GM18520 (cell line): ENCODE measurements around the gene EGFL6.
"Not testable (repeated sequence)": the region's sequence is repeated elsewhere in the genome, so short reads cannot be mapped to it uniquely, and the experiment has no call there.

Experiments
- ATAC-seq: cut with Tn5 transposase; IDR thresholded peaks from one replicate; pipeline ENCODE4 v1.9.1; 2021; ENCODE audit not compliant: unreplicated experiment

EGFL6 gene

DNA sequence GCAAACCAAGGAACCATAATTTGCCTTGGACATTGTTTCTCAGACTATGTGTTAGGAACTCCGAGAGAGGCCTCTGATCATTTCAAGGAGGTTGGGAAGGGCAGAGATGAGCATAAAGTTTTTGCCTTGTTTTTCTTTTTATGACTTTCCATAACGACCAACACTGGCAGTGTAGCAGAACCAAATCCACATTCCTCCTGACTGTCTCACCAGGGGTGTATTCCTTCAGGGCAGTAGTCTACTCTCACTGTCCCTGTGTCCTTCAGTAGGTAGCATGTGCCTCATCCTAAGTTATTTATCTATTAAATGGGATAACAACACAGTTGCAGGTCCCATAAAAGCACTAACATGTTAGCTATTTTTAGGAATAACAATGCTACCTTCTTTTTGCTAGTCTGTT, 20.8 kb downstream of the EGFL6 start:
- no peak for ATAC-seq

DNA sequence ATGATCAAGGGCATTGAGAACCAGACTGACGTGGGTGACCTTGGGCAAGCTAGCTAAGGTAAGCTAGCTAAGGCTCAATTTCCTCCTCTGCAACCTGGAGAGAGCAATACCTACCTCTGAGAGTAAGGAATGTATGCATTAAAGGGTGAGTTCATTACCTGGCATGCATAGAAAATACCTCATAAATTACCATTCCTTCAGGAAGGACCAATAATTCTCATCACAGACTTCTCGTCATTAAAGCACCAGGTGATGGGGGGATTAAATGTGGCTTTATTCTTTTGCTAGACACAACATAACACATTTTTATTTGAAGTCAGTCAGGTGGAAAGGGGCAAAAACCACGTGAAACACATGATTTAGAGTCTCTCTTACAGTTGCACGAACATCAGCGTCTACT, 21.5 kb downstream of the EGFL6 start:
- ATAC-seq, result no peak

DNA sequence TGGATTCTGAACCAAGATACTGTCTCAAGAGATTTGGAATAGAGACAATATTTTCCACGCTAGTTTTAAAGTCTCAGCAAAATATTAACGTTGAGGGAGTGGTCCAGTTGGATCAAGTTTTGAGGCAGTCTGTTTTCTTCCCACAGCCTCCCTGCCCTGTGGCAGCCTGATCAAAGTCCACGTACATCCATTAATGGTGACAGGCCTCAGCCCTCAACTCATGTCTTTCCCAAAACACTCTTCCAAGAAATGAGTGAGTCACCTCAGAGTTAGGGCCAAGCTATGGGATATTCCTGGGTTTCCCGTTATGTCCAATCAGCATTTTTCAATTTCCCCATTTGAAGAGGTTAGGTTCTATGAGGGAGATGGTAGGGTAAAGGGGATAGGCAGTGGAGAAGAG, 28.5 kb downstream of the EGFL6 start:
- no peak for ATAC-seq

DNA sequence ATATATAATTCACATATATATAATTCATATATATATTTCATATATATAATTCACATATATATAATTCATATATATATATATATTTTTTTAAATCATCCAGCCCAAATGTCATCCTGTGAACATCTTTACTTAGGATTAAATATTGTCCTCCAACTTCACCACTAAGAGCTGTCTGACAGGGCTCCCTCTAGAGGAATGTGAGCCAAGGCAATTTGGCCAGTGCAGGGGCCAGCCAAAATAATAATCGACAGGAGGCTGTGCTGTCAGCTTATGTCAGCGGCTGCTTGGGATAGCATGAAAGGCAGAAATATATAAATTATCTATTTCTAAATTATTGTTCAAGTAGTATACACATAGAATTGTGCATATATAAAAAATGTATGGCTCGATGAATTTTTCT, 29.5 kb downstream of the EGFL6 start:
- no peak for ATAC-seq

DNA sequence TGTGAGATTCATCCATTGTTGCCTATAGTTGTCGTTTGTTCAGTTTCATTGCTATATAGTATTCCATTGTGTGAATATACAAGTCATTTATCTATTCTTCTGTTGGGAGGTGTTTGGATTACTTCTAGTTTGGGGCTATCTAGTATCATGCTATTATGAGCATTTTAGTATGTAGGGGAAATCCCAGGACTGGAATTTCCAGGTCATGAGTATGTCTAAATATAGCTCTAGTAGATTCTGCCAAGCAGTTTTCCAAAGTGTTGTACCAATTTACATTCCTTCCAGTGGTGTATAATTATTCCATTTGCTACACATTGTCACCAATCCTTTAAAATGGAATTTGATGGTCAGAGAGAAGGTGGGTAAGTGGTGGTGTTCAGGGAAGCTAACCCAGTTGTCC, 30.1 kb downstream of the EGFL6 start:
- ATAC-seq, result no peak

DNA sequence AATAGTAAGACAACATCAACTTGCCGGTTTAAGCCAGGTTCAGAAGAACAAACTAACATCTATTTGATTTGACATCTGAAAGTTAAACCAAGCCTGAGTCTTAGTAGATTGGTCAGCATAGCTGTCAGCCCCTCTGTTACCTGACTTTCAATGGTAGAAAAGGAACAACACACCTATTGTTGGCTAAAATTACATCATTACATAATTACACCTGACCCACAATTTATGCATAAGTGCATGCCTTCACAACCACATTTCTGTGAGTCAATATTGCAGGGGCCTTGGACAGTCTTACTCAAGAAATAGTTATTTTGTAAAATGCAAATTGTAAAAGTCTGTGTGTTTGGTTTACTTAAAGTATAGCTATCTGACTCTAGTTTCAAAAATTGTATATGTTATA, 36.2 kb downstream of the EGFL6 start:
- ATAC-seq, result no peak

DNA sequence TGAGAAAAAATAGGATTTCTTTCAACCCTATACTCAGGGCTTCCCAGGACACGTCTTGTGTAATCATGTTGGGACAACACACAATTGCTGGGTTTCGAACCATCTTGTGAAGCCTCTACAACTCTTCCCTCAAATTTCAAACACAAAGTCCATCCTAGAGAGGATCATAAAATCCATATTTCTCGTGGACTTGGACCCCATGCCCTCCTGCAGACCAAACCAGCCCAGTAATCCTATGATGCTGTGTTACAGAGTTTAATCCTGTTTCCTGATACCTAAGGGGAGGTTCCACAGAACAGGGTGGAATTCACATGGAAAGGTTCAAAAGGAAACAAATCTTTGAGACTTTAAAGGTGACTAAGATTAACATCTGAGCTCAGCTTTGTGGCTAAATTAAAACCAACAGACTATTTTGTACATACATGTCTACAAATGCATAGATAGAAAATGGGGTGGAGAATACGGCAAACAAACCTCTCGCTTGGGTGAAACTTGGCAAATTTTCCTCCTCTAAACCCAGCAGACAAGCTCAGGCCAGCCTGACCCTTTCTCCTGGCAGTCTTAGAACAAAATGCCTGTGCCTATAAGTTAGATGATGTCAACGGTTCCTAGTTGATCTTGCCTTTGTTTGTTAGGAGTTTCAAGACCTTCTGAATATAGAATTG, 38.1 kb downstream of the EGFL6 start:
- no peak for ATAC-seq

DNA sequence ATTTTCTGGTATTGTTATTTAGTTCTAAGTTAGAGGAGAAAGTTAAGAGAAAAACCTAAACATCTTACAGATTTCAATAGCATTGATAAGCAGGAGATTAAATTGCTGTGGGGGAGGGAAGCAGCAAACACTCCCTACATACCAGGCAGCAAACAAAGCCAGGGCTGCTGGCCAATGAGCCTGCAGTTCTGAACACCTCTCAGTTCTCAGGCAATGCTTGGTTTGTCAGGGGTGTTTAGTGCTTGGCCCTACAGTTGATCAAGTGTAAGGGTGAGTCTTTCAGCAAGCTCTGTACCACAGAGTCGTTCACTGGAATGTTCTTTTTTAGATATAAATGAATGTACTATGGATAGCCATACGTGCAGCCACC, 38.6 kb downstream of the EGFL6 start:
- ATAC-seq, result no peak

DNA sequence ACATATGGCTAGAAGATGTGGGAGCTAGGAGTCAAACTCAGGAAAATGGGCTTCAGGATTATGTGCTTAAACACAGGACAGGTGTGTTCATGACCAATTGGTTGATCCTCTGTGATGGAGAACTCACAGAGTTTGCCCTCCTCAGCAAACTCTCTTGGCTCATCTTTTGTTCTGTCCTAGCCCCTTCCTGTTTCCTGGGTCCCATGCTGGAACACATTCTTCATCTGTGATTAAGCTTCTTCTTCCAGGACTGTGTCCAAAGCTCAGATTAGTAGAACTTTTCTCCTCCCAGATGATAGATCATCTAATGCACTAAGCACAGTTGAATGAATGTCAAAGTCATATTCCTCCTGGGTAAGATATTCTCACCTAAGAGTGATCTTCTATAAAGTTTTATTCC, 44.8 kb downstream of the EGFL6 start:
- ATAC-seq, result no peak

DNA sequence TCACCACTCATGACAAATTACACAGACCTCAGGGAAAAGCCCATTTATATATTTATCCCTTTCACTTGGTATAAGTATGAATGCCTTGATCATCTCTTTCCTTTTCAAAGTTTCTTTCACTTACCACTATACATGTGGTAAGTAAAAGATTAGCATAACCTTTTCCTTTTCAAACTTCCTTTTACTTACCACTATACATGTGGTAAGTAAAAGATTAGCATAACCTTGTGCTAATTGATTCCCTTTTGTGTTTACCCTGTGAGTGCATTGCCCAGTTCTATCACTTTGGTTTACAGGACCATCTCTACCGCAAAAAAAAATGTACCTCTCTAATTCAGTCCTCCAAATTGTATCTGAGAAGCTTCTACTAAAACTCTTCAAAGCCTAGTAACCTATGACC, 50.8 kb downstream of the EGFL6 start:
- ATAC-seq, result peak; percentile 67

DNA sequence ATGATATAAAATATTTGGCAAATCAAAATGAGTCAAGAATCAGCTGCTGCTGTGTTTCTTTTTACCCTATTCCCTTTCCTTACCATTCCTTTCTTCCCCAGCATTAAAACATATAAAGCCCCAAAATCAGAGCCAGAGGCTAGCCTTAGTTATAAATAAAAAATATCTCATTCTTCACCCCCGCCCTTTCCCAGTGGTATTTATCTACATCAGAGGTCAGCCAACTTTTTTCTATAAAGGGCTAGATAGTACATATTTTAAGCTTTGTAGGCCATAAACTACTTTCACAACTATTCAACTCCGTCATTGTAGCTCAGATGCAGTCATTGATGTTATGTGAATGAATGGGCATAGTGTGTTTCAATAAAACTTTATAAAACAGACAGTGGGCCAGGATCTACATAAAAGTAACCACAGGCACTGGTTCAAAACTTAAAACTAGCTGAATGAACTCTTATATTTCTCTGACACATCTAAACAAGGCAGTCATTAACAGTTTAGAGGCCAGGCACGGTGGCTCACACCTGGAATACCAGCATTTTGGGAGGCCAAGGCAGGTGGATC, 53.1 kb downstream of the EGFL6 start:
- no peak for ATAC-seq

DNA sequence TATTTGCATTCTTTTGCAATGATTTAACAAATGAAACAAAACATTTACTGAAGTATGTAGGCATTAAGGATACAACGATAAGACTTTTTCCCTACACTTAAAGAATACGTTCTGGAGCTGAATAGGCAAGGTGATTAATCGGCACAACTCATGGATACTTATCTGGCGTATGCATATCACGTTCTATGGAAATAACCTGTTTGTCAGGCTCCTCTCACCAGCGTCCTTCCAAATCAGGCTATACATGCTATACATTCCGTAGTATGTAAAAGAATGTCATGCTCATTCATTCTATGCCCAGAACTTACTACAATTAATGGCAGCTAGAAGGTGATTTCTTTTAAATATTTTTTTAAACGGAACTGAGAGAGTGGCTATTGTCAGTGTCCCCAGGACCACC, 57.9 kb downstream of the EGFL6 start:
- ATAC-seq, result no peak

DNA sequence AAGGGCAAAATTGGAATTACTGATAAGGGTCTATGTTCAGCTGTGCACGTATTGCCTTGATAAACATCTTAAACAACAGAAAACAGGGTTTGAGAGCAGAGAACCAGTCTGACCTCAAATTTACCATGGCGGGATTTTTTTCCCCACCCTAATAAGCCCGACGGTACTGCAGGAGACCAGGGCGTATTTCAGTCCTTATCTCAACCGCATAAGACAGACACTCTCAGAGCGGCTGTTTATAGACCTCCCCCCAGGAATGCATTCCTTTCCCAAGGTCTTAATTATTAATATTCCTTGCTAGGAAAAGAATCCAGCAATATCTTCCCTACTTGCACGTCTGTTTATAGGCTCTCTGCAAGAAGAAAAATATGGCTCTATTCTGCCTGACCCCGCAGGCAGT, 67.8 kb downstream of the EGFL6 start:
- not testable (repeated sequence) for ATAC-seq

DNA sequence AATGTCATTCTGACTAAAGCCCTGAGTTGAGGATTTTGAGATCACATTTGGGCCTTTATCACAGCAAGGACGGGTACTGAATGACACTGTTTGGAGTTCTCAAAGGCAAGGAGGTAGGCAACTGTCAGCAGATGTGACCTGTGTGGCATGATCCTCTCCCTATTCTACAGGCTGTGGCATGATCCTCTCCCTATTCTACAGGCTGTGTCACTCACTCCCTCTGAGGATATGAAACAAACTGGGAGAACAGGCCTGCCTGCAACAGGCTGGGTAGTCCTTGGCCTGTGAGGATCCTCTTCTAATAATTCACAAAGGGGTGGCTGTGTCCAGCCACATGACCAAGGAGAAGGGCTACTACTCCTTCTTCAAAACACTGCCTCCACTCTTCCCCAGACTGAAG, 68.6 kb downstream of the EGFL6 start:
- no peak for ATAC-seq

DNA sequence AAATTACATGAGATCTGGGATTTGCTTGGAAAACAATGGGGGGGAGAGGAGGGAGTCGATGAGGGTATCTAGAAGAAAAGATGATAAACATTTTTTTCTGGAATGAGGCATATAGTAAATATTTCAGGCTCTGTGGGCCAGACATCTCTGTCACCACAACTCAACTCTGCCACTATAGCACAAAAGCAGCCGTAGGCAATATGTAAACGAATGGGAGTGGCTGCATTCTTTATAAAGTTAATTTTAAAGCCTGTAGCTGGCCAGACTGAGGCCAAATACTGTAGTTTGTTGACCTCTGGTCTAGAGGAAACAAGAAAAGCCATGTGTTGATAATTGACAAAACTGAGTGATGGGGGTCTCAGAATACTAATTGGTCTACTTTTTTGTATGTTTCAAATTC, 69.4 kb downstream of the EGFL6 start:
- ATAC-seq, result no peak

DNA sequence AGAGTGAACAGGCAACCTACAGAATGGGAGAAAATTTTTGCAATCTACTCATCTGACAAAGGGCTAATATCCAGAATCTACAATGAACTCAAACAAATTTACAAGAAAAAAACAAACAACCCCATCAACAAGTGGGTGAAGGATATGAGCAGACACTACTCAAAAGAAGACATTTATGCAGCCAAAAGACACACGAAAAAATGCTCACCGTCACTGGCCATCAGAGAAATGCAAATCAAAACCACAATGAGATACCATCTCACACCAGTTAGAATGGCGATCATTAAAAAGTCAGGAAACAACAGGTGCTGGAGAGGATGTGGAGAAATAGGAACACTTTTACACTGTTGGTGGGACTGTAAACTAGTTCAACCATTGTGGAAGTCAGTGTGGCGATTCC, 72.3 kb downstream of the EGFL6 start:
- ATAC-seq, result not testable (repeated sequence)

DNA sequence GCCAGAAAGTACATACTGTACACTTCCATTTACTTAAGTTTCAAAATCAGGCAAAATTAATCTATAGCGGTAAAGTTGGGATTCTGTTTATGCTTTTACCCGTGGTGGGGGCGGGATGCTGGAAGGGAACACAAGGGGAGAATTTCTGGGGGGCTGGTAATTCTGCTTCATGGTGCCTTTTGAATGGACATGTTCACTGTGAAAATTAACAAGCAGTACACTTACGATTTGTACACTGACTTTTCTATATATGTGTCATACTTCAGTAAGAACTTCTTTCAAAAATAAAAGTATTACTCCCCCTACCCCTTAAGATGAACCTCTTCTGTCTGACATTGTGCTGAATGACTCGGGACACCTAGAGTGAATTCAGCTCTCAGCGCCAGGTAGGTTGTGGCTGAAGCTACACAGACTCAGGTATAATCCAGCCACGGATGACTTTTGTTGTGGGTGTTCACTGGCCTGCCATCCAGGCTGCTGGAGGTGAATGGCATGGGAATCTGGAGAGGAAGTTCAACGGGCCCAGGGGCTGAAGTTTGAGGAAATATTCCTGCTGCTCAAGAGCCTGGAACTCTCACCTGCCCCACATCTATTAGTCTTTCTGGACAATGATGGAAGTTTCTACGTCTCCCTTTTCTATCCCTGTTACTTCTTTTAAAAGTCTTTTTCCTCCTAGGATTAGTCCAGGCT, 76.2 kb downstream of the EGFL6 start:
- no peak for ATAC-seq

DNA sequence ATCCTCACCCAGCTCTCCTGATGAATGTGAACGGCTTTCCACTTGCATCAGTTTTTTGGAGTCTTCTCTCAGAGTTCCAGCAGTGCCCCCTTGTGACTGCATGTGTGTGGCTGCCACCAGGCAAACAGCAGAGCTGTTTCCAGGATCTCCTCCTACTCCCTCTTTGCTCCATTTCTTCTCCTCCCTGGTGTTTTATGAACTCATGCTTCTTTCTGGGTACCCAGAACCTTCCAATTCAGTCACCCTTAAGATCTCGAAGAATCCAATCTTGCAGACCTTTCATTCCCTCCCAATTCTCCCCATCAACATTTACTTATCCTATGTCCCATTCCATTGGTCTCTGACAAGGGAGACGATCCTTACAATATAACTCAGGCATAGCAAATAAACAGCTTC, 76.8 kb downstream of the EGFL6 start:
- no peak for ATAC-seq

DNA sequence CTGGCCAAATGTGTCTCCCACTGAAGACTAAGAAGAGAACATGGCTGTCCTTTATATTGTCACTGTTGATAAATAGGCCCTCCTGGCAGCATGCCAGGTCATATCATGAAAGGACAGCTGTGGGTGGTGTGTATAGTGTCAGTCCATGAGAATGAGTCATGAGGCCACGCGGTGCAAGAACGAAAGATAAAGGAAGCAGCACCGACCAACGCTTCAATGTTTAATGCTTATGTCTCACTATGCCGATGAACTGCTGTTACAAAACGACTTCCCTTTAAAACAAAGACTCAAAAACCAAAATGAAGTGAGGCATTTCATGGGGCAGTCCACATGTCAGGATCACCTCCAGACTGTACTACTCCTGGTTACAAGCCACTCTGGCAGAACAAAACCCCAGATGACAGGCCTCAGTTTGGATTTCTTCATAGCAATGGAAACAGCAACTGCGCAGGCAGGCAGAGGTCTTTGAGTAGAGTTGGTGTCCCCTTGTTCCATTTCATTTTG, 78.4 kb downstream of the EGFL6 start:
- no peak for ATAC-seq

DNA sequence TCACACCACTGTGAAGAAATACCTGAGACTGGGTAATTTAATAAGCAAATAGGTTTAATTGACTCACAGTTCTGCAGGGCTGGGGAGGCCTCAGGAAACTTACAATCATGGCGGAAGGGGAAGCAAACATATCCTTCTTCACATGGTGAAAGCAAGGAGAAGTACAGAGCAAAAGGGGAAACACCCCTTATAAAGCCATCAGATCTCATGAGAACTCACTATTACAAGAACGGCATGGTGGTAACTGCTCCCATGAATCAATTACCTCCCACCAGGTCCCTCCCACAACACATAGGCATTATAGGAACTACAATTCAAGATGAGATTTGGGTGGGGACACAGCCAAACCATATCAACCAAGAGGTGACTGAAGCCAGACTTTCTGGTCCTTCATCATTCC, 78.9 kb downstream of the EGFL6 start:
- ATAC-seq, result not testable (repeated sequence)

DNA sequence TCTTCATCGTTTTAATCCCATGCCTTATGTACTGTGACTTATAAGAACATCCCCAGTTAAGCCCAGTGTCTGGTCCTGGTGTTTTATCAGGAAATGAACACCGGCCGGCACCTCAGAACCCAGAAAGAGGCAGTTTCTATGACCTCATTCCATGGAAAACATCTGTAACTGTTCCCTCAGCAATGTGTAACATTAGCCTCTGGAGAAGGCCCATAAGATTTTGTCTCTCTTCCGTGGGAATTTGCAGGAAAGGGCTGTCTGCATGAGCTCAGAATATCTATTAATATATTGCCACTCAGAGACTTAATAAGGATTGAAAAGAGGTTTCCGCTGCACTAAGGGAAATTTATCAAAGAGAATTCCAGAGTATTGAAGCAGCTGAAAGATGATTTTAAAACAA, 80.4 kb downstream of the EGFL6 start:
- no peak for ATAC-seq

DNA sequence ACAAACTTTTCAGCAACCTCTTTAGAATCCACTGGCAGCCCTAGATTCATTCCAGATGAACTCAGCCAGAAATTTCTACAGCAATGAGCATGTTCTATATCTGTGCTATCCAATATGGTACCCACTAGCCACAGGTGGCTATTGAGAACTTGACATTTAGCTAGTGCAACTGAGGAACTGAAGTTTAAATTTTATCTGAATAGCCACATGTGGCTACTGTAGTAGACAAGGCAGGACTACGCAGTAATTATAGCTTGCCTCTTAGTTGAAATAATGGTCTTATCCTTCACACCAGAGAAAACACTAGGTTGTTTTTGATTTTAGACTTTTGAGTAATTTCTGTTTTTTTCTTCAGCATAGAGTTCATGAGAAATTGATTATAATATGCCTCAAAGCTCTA, 80.9 kb downstream of the EGFL6 start:
- ATAC-seq, result no peak

DNA sequence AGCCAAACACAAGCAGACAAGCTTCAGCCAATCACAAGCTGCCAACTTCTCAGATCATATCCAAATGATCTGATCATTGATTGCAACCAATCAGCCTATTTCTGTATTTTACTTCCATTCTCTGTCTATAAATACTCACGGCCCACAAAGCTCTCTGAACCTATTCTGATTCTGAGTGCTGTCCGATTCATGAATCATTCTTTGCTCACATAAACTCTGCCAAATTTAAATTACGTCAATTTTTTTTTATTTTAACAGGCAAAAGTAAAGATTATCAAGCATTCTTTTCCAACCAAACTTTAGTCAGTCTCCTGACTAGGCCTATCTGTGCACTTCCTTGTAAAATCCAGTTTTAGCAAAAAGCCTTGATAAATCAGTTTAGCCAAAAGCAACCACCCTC, 81.7 kb downstream of the EGFL6 start:
- no peak for ATAC-seq
